22Rv1 (cell line): Measurements from ENCODE around the gene FBXO27.
"Not testable (repeated sequence)": the region's sequence is repeated elsewhere in the genome, so short reads cannot be mapped to it uniquely, and the experiment has no call there.

Experiments used
- H3K27ac ChIP-seq: fragments of 450-650 bp; 2 replicates; pipeline ENCODE4 v1.5.1; 2017
- CTCF ChIP-seq: fragments of 450-650 bp; IDR thresholded peaks from 2 replicates; pipeline ENCODE4 v1.5.1; 2017; ENCODE audit warnings: mild to moderate bottlenecking
- ZFX ChIP-seq: fragments of 450-650 bp; IDR thresholded peaks from 2 replicates; pipeline ENCODE4 v1.6.1; 2017; ENCODE audit warnings: antibody characterized with exemption, borderline replicate concordance

FBXO27 gene

GRCh38 chr19:39070888-39071287, 38.5 kb upstream of the FBXO27 start:
- TF ChIP-seq CTCF = no peak
- TF ChIP-seq ZFX = no peak
- no peak overlapping the region for H3K27ac ChIP-seq

- not testable (repeated sequence) for H3K27ac ChIP-seq
These were observed 35.9 kb upstream of the FBXO27 start for GRCh38 chr19:39068259-39068658.

- TF ChIP-seq ZFX = no peak
- no peak for TF ChIP-seq CTCF
- H3K27ac ChIP-seq = no peak overlapping the region
These were observed 34.8 kb upstream of the FBXO27 start for GRCh38 chr19:39067104-39067503.

GRCh38 chr19:39065928-39066327, 33.6 kb upstream of the FBXO27 start:
- TF ChIP-seq CTCF (no peak), ZFX (no peak)

GRCh38 chr19:39064405-39064804, 32.1 kb upstream of the FBXO27 start:
- no peak overlapping the region for H3K27ac ChIP-seq
- TF ChIP-seq ZFX = no peak
- TF ChIP-seq CTCF = no peak

More at GRCh38 chr19:39065928-39066327, 33.6 kb upstream of the FBXO27 start:
- H3K27ac ChIP-seq = no peak overlapping the region

GRCh38 chr19:39060171-39060570, 27.8 kb upstream of the FBXO27 start:
- TF ChIP-seq ZFX (no peak), CTCF (no peak)
- H3K27ac ChIP-seq = no peak overlapping the region

GRCh38 chr19:39059302-39059701, 27.0 kb upstream of the FBXO27 start:
- TF ChIP-seq CTCF (no peak), ZFX (no peak)
- no peak overlapping the region for H3K27ac ChIP-seq

GRCh38 chr19:39057615-39058014, 25.3 kb upstream of the FBXO27 start:
- TF ChIP-seq CTCF = no peak
- TF ChIP-seq ZFX = no peak
- H3K27ac ChIP-seq = no peak overlapping the region
